Activated CD4-positive, alpha-beta memory T cell treated with anti-CD3 and anti-CD28 coated beads, Interleukin-2, amount 10 ng/mL, durations not matched to agents 7 days and 5 days (primary cell): ENCODE data around the gene DSCAM. TPM values are rescaled to one million over a fixed set of nuclear protein-coding genes. Genes with fewer than 3 reads are reported as not detected.
"Not testable (repeated sequence)": the region's sequence is repeated elsewhere in the genome, so short reads cannot be mapped to it uniquely, and the experiment has no call there.

Experiments
- CTCF ChIA-PET: fragments of 350-600 bp; sonication (Branson Sonifier 250); formaldehyde crosslinking; loops from one replicate; lab custom pipeline; 2021; ENCODE audit warnings: antibody characterized with exemption, inconsistent platforms; lab: Charles Lee
- POLR2A ChIA-PET: fragments of 350-600 bp; sonication (Branson Sonifier 250); formaldehyde crosslinking; loops from one replicate; lab custom pipeline; 2021; ENCODE audit warnings: antibody characterized with exemption; lab: Charles Lee
- DNase-seq: peaks from one replicate; pipeline ENCODE4 v3.0.0-alpha.2; 2020
- H3K27ac Mint-ChIP-seq: one replicate; pipeline ENCODE4 v1.8.0; 2021; ENCODE audit warnings: mild to moderate bottlenecking, mixed read lengths
- H3K27me3 Mint-ChIP-seq: one replicate; pipeline ENCODE4 v1.8.0; 2021; ENCODE audit warnings: mixed read lengths
- H3K36me3 Mint-ChIP-seq: one replicate; pipeline ENCODE4 v1.8.0; 2021; ENCODE audit warnings: low read depth, mixed read lengths
- H3K4me1 Mint-ChIP-seq: one replicate; pipeline ENCODE4 v1.8.0; 2021; ENCODE audit warnings: mixed read lengths
- H3K4me3 Mint-ChIP-seq: one replicate; pipeline ENCODE4 v1.8.0; 2021; ENCODE audit warnings: mild to moderate bottlenecking, mixed read lengths
- H3K9me3 Mint-ChIP-seq: one replicate; pipeline ENCODE4 v1.8.0; 2021; ENCODE audit warnings: mixed read lengths
- total RNA-seq, 2 experiments: library from RNA; stranded (reverse); gene quantifications; one replicate each; pipeline ENCODE4 v1.2.3, GENCODE V29; 2021

Gene DSCAM
- total RNA-seq, 2 experiments from 2014 or later = not detected

DNA sequence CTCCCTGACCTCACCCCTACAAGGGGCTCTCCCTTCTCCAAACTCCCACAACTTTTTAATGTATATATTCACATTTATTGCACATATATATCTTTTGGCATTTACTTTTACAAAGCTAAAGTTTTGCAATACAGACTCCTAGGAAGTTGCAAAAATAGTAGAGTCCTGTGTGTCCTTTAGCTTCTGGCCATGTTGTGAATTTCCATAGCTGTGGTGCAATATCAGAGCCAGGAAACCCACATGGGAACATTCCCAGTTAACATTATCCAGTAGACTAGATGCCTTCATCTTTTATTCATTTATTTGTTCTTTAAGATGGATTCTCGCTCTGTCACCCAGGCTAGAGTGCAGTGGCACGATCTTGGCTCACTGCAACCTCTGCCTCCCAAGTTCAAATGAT is 636.7 kb downstream of the DSCAM start:
- no peaks in the 10 kb centered on the region for H3K36me3 Mint-ChIP-seq
- peaks cover 11% of the 10 kb centered on the region for H3K9me3 Mint-ChIP-seq
- POLR2A ChIA-PET = no interaction called here
- H3K4me3 Mint-ChIP-seq = no peak overlapping the region
- DNase-seq = no peak
- H3K4me1 Mint-ChIP-seq = no peaks in the 10 kb centered on the region
- no peaks in the 10 kb centered on the region for H3K27me3 Mint-ChIP-seq
- no peak overlapping the region for H3K27ac Mint-ChIP-seq
- CTCF ChIA-PET = no interaction called here

DNA sequence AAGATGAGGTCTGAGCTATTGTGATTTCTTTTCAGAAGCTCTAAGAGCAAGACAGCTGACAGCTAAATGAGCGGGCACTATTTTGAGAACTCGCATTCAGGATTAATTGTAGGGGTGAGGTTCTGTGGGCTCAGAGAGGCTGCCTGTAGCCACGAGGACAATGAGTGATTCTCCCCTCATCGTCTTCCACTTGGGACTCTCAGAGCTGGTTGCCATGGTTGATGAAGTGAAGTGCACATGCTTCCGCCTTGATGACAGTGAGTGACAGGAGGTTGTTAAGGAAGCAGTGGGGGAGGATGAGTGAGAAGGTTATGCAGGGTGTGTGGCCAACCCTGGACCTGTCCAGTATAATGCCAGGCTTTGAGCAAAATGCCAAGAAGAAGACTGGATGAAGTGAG is 638.0 kb downstream of the DSCAM start:
- CTCF ChIA-PET = no interaction called here

DNA sequence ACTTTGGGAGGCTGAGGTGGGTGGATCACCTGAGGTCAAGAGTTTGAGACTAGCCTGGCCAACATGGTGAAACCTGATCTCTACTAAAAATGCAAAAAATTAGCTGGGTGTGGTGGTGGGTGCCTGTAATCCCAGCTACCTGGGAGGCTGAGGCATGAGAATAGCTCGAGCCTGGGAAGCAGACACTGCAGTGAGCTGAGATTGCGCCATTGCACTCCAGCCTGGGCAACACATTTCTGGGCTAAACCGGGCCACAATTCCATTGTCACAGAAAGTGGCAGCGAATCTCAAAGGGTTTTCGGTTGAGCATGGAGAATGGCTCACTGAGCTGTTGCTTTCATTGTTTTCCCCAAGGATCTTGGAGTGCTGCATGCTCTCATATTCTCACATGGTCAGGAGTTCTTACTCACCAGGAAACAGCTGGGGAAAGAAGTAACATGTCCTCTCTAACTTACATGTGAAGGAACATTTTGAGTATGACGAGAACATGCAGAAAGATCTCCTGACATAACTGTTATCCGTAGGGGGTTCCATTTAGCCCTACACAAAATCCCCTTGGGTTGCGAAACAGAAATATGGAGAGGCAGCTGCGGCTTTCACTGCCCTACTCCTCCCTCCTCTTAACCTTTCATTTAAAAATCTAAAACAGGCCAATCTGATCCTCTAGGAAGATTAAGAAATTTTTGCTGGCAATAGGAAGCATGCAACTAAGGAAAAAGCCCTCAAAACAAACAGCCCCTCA is 638.6 kb downstream of the DSCAM start:
- DNase-seq = no peak
- Mint-ChIP-seq H3K27ac (no peak overlapping the region), H3K4me1 (no peaks in the 10 kb centered on the region), H3K36me3 (no peaks in the 10 kb centered on the region), H3K4me3 (no peak overlapping the region), H3K27me3 (no peaks in the 10 kb centered on the region), H3K9me3 (peaks cover 13% of the 10 kb centered on the region)
- ChIA-PET CTCF (no interaction called here), POLR2A (no interaction called here)

More for the DNA sequence above, 638.0 kb downstream of the DSCAM start:
- Mint-ChIP-seq H3K9me3 (peaks cover 13% of the 10 kb centered on the region), H3K36me3 (no peaks in the 10 kb centered on the region), H3K4me3 (no peak overlapping the region), H3K4me1 (no peaks in the 10 kb centered on the region), H3K27ac (no peak overlapping the region), H3K27me3 (no peaks in the 10 kb centered on the region)
- POLR2A ChIA-PET = no interaction called here
- DNase-seq = no peak

DNA sequence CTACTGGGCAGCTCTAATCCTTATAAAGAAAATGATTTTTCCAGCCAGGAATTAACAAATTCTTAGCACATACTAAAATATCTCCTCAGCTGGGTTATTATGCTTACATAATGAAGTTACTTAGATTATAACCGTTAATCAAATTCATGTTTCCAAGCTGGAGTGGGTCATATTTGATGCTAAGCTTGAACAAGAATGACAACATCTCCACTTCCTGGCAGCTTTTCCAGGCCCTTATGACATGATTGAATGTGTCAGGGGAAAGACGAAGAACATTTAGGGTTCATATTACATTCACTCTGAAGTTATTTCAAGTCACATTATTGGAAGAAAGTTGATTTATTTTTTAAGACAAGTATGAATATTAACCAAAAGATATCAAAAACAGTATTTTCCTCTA is 646.0 kb downstream of the DSCAM start:
- H3K36me3 Mint-ChIP-seq = no peaks in the 10 kb centered on the region
- peaks cover 13% of the 10 kb centered on the region for H3K9me3 Mint-ChIP-seq
- no peak overlapping the region for H3K27ac Mint-ChIP-seq
- ChIA-PET POLR2A (no interaction called here), CTCF (no interaction called here)
- no peak overlapping the region for H3K4me3 Mint-ChIP-seq
- no peaks in the 10 kb centered on the region for H3K4me1 Mint-ChIP-seq
- H3K27me3 Mint-ChIP-seq = no peaks in the 10 kb centered on the region
- DNase-seq = no peak

DNA sequence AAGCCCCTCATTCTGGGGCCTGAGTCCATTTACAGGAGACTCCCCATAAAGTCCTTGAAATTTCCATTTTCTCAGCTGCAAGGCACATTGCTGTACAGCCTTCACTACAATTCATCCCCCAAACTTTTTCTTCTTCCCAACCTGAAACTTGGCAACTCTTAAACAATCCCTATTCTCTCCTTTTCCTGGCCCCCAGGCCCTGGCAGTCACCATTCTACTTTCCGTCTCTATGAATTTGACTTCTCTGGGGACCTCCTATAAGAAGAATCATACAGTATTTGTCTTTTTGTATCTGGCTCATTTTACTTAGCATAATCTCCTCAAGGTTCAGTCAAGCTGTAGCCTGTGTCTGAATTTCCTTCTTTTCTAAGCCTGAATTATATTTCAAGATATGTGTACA is 646.8 kb downstream of the DSCAM start:
- no peaks in the 10 kb centered on the region for H3K27me3 Mint-ChIP-seq
- ChIA-PET CTCF (no interaction called here), POLR2A (no interaction called here)

DNA sequence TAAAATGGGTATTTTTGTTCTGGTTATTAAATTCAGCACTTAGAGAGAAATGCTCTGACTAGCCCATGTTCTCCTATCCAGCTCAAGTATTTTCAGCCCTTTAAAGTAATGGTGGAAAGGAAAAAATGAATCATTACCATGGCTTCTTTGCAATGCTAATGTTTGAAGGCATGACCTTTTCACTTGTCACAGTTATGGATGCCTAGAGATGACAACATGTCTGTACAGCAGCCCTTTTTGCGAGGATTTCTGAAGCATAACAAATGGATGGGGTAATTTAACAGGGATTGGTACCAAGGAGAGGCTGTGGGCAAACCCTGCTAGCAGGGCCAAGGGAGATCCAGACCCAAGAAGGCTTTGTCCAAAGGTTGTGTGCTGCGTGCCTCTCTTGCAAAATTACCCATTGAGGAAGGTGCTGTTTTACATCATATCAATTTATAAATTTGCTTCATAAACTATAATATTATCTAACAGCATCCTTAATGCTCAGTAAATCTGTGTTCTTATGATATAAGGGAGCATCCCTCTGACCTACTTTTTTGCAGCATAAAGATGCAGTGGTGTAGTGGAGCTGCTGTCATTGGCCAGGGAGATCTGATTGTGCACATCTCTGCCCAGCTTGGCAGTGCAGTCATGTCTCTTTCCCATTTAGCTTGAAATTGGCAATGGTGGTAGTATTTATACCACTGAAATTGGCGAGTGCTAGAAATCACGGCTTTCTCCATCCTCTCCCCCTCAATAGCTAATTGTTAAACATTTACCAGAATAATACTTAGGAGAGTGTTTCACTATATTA is 652.6 kb downstream of the DSCAM start:
- peaks cover 28% of the 10 kb centered on the region for H3K9me3 Mint-ChIP-seq
- no peak overlapping the region for H3K27ac Mint-ChIP-seq
- DNase-seq = no peak
- ChIA-PET POLR2A (no interaction called here), CTCF (no interaction called here)
- no peaks in the 10 kb centered on the region for H3K4me1 Mint-ChIP-seq
- no peak overlapping the region for H3K4me3 Mint-ChIP-seq
- H3K27me3 Mint-ChIP-seq = no peaks in the 10 kb centered on the region
- no peaks in the 10 kb centered on the region for H3K36me3 Mint-ChIP-seq

More for the DNA sequence above, 646.8 kb downstream of the DSCAM start:
- no peaks in the 10 kb centered on the region for H3K4me1 Mint-ChIP-seq
- no peak overlapping the region for H3K4me3 Mint-ChIP-seq
- no peaks in the 10 kb centered on the region for H3K36me3 Mint-ChIP-seq
- peaks cover 13% of the 10 kb centered on the region for H3K9me3 Mint-ChIP-seq
- no peak for DNase-seq
- no peak overlapping the region for H3K27ac Mint-ChIP-seq

DNA sequence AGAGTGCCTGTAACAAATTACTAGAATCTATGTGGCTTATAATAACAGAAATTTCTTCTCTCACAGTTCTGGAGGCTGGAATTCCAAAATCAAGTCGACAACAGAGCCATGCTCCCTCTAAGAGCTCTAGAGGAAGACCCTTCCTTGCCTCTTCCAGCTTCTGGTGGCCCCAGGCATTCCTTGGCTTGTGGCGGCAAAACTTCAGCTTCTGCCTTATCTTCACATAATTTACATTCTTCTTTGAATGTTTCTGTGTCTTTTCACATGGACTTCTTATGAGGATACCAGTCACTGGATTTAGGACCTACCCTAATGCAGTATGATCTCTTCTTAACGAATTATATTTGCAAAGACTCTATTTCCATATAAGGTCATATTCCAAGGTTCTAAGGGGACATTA is 655.3 kb downstream of the DSCAM start:
- H3K4me3 Mint-ChIP-seq = no peak overlapping the region
- no peaks in the 10 kb centered on the region for H3K27me3 Mint-ChIP-seq
- H3K27ac Mint-ChIP-seq = no peak overlapping the region
- no peaks in the 10 kb centered on the region for H3K4me1 Mint-ChIP-seq
- ChIA-PET POLR2A (no interaction called here), CTCF (no interaction called here)
- no peaks in the 10 kb centered on the region for H3K36me3 Mint-ChIP-seq
- DNase-seq = no peak
- peaks cover 38% of the 10 kb centered on the region for H3K9me3 Mint-ChIP-seq

DNA sequence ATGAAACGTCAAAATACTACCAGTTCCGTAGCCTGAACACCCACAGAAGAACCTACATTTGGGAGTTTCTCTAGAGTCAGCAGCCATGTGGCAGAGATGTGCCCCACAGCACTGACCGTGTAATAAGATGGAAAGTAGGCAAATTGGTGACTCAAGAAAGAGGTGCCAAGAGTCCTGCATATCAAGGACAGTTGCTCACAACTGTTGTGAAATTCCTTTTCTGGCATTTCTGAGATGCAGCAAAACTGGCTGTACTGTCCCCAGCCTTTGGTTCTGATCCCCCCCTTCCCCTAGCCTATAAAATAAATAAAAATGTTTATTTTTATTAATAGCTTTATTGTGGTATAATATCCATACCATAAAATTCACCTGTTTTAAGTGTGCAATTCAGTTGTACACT is 655.8 kb downstream of the DSCAM start:
- H3K27ac Mint-ChIP-seq = no peak overlapping the region
- H3K4me1 Mint-ChIP-seq = no peaks in the 10 kb centered on the region
- no peak for DNase-seq
- H3K4me3 Mint-ChIP-seq = no peak overlapping the region
- peaks cover 39% of the 10 kb centered on the region for H3K9me3 Mint-ChIP-seq
- POLR2A ChIA-PET = no interaction called here
- CTCF ChIA-PET = no interaction called here
- H3K27me3 Mint-ChIP-seq = no peaks in the 10 kb centered on the region
- no peaks in the 10 kb centered on the region for H3K36me3 Mint-ChIP-seq

DNA sequence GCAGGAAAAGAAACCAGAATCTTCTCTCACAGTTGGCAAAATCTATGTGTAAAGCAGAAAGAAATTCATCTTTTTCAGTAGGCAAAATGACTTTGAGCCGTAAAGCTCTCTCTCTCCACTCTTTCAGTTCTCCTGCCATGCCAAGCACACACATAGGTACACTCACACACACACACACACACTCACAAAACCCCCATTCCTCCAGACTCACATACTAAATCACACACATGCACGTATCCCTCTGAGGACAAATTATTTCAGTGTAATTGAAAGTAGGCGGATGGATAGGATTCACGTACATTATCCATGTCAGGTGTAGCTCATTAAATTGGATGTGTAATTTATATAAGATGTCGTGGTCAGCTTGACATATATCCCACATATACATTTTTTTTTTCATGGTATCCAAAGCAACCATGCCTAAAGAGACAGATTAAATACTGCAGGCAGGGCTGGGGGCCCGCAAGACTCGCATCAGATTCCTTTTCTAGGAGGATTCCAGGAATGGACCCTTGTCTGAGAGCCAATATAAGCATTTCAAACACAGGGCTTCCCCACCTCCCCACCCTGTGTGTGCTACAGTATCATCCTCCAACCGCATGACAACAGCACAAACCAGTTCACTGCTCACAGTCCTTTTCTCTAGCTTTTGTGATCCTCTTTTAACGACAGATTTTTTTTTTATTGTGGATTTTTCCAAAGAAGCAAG is 658.9 kb downstream of the DSCAM start:
- Mint-ChIP-seq H3K4me1 (no peaks in the 10 kb centered on the region), H3K9me3 (peaks cover 60% of the 10 kb centered on the region), H3K27me3 (no peaks in the 10 kb centered on the region), H3K4me3 (no peak overlapping the region), H3K27ac (no peak overlapping the region), H3K36me3 (no peaks in the 10 kb centered on the region)
- DNase-seq = no peak
- ChIA-PET POLR2A (no interaction called here), CTCF (no interaction called here)

DNA sequence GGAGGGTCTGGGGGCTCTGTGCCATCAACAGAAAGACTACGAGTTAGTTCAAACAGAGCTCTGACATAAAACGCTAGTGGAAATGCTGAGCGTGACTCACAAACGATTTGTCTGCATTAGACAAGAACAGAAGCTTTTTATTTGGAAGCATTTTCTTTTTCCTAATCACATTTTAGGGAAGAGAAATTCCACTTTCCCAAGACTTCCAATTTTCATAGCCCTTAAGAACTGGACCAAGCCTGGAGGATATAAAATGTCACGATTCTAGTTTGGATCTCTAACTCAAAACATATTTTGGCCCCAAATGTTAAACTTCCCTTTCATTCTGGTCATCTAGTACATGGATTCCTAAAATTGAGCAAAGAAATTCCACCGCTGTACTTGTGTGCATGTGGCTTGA is 659.7 kb downstream of the DSCAM start:
- Mint-ChIP-seq H3K4me1 (no peaks in the 10 kb centered on the region), H3K36me3 (peaks cover 1% of the 10 kb centered on the region), H3K27me3 (no peaks in the 10 kb centered on the region), H3K27ac (no peak overlapping the region), H3K4me3 (no peak overlapping the region), H3K9me3 (peaks cover 58% of the 10 kb centered on the region)
- no peak for DNase-seq
- ChIA-PET CTCF (no interaction called here), POLR2A (no interaction called here)

DNA sequence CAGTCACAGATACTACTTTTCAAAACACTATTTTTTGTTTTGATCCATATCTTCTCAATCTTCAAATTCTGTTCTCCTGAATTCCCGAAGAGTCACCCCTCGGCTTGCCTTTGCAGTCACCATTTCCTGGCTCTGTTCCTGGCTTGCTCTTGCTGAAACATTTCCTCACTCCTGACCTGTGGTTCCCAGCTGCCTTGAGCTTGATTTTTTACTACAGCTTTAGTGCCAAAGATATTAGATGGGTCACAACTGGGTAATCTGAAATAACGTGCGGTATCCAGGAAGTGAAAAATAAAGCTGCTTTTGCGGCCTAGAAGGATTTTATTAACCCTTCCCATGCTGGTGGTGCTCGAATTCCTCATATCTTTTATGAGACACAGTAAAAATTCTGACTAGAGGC is 660.9 kb downstream of the DSCAM start:
- Mint-ChIP-seq H3K9me3 (peaks cover 64% of the 10 kb centered on the region), H3K36me3 (peaks cover 9% of the 10 kb centered on the region), H3K27me3 (no peaks in the 10 kb centered on the region), H3K27ac (no peak overlapping the region), H3K4me1 (no peaks in the 10 kb centered on the region), H3K4me3 (no peak overlapping the region)
- DNase-seq = no peak
- ChIA-PET POLR2A (no interaction called here), CTCF (no interaction called here)

DNA sequence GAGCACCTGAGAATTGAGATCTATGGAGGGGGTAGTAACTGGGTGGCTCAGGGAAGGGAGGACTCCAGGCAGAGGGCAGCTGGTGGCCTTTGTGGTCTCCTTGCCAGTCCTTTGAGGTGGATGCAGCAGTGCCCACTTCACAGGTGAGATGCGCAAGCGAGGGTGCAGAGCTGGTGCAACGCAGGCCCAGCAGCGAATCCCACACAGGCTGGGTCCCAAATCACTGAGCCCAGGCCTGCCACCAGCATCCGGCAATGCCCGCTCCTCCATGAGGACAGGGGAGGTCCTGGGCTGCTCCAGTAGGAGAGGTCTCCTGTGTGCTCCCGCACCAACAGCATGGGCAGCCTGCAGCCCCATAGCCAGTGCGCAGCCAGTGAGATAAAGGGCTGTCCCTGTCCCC is 661.8 kb downstream of the DSCAM start:
- no peak for DNase-seq
- Mint-ChIP-seq H3K9me3 (peaks cover 67% of the 10 kb centered on the region), H3K27me3 (no peaks in the 10 kb centered on the region), H3K4me1 (no peaks in the 10 kb centered on the region), H3K36me3 (peaks cover 9% of the 10 kb centered on the region), H3K27ac (no peak overlapping the region), H3K4me3 (no peak overlapping the region)
- CTCF ChIA-PET = no interaction called here
- POLR2A ChIA-PET = no interaction called here

DNA sequence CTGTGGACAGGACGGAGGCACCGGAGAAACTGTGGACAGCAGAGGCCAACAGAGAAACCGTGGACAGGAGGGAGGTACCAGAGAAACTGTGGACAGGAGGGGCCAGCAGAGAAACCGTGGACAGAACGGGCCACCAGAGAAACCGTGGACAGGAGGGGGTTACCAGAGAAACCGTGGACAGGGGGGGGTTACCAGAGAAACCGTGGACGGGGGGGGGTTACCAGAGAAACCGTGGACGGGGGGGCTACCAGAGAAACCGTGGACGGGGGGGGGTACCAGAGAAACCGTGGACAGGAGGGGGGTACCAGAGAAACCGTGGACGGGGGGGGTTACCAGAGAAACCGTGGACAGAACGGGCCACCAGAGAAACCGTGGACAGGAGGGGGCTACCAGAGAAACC is 664.5 kb downstream of the DSCAM start:
- H3K36me3 Mint-ChIP-seq, DNase-seq, H3K4me1 Mint-ChIP-seq, H3K27ac Mint-ChIP-seq, POLR2A ChIA-PET, H3K4me3 Mint-ChIP-seq, CTCF ChIA-PET, H3K27me3 Mint-ChIP-seq: not testable (repeated sequence)
- peaks cover 61% of the 10 kb centered on the region for H3K9me3 Mint-ChIP-seq
